K562 (cell line): ENCODE results near the gene TARBP2. TPM values are rescaled to one million over a fixed set of nuclear protein-coding genes. Genes with fewer than 3 reads are reported as not detected.

ENCODE experiments used
- E2F8 ChIP-seq: fragments of 450-650 bp; IDR thresholded peaks from 2 replicates; pipeline ENCODE4 v1.7.1; 2018; ENCODE audit warnings: mild to moderate bottlenecking, low read depth; ENCODE audit not compliant: partially characterized antibody
- ELF1 ChIP-seq: fragments of 200-800 bp; sonication (Bioruptor generic); IDR thresholded peaks from 2 replicates; pipeline ENCODE4 v1.6.1; 2016; ENCODE audit warnings: missing genetic modification characterization, missing compliant biosample characterization
- MAZ ChIP-seq, 2 experiments: fragments of 450-650 bp in 1 of 2; sonication (generic) in 1 of 2; formaldehyde crosslinking; IDR thresholded peaks in 1 of 2; conservative IDR thresholded peaks in 1 of 2; 2 replicates each; pipeline versions ENCODE4 v1.4.0 to v1.5.0; 2020; ENCODE audit warnings: mild to moderate bottlenecking in 1 of 2, missing genetic modification reagents in 1 of 2
- NFYB ChIP-seq: IDR thresholded peaks from 2 replicates; pipeline ENCODE4 v1.6.1; 2011; ENCODE audit warnings: mild to moderate bottlenecking, moderate library complexity; ENCODE audit not compliant: insufficient read length; ENCODE audit errors: extremely low read depth
- REST ChIP-seq, 2 experiments: fragments of 450-650 bp; formaldehyde crosslinking in 1 of 2; IDR thresholded peaks; 2 replicates each; pipeline versions ENCODE4 v1.4.0 to v1.6.1; 2014 to 2020; ENCODE audit warnings: mild to moderate bottlenecking in 2 of 2, borderline replicate concordance in 1 of 2, low read depth in 1 of 2
- SLC30A9 ChIP-seq: fragments of 250-450 bp; sonication (Bioruptor Pico); IDR thresholded peaks from 2 replicates; pipeline ENCODE4 v1.8.0; 2022; ENCODE audit warnings: mild to moderate bottlenecking, moderate library complexity
- SPI1 ChIP-seq: IDR thresholded peaks from 2 replicates; pipeline ENCODE4 v1.6.1; 2011; ENCODE audit warnings: low read depth, low read length, control low read depth, borderline replicate concordance
- ZNF384 ChIP-seq: IDR thresholded peaks from 2 replicates; pipeline ENCODE4 v1.6.1; 2012; ENCODE audit warnings: low read depth, low read length, improper control_type of control experiment
- polyA plus RNA-seq, 8 experiments: library from polyadenylated mRNA; depleted of rRNA in 4 of 8; stranded (reverse) in 5 of 8; unstranded in 3 of 8; fragments of >200 nt; fragmentation: Nextera tagmentation in 2 of 8; fragmentation: Illumina TruSeq in 1 of 8; extraction: Ambion mirVana in 2 of 8; extraction: Trizol in 1 of 8; gene quantifications; 2 replicates each; pipeline versions ENCODE4 v1.2.1 to v1.2.3, GENCODE V29; 2011 to 2014; ENCODE audit warnings: inconsistent platforms in 1 of 8, missing spikeins in 1 of 8
- total RNA-seq, 7 experiments: library from RNA; depleted of rRNA in 6 of 7; stranded (reverse); fragments of >200 nt in 6 of 7; fragmentation: Illumina TruSeq in 2 of 7; extraction: Trizol in 2 of 7; gene quantifications; 2 replicates each; pipeline versions ENCODE4 v1.2.1 to v1.2.3, GENCODE V29; 2011 to 2021; ENCODE audit warnings: low replicate concordance in 1 of 7

The TARBP2 gene
- total and polyA plus RNA-seq, 9 of the 15 experiments (the other 6 are each of a cell fraction or from before 2014, with no cell fraction given) = 5.6 to 69.0 (median 44.6) TPM

- no peak for TF ChIP-seq NFYB
- TF ChIP-seq E2F8 = peak; percentile 24
- 0 out of 4 replicates have a peak, but pooled peaks have one; percentile 44 to 50 for TF ChIP-seq MAZ (CRISPR knock-in tag; conservative IDR thresholded peaks at IDR 0.05 in 1 of 2, IDR thresholded peaks at IDR 0.05 in 1 of 2)
- peak; percentile 38; the same call in 1 of the 2 replicates for TF ChIP-seq ZNF384
- peak; percentile 93 for TF ChIP-seq SPI1
- peak; percentile 37; the same call in 1 of the 2 replicates for TF ChIP-seq ELF1 (tag)
- TF ChIP-seq SLC30A9 = no peak
- peak; percentile 83 for TF ChIP-seq REST (IDR thresholded peaks at IDR 0.05; ENCODE audit: borderline replicate concordance)
- no peak for TF ChIP-seq REST (CRISPR knock-in tag; IDR thresholded peaks at IDR 0.05; ENCODE audit: low read depth)
These were observed 7.6 kb downstream of the TARBP2 start (continued) for GRCh38 chr12:53508534-53509170.
